ENCODE results near the gene MFAP4.

MFAP4 gene

DNA sequence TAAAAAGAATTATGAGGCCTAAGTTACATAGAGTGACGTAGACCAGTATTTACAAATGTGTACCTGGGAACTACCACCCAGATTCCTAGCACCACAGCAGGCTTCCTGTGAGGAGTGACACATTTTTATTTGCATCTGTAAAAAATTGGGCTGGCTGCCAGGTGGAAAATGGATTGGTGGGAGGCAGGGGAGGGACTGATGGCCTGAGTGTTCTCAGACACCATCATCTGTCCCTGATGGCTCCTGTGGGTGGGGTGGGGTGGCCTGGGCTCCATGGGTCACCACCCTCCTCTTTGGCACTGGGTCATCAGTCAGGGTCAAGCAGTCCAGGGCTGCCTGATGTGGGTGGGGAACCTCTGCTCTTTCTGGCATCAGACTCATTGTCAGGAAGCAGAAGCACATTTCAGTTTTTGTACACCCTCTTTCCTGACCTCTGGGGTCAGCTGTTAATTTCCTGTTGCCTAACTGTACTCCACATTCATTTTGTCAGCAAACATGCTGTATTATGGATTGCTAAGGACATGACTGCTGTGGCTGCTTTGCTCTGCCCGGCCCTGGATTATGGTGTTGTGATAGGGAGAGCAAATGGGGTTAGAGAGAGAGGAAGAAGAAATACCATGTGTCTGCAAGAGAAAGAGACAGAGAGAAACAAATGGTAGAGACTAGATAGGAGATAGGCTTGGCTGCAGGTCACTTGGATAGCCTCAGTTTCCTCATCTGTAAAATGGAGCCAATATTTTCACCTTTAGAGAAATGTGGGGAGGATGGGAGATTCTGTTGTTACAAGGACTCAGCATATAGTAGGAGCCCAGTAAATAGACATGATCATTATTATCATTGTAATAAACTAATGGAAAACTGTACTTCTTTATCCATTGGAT lies 11.6 kb upstream of the MFAP4 start:
- Histone ChIP-seq H3K9me3 (ENCODE audit: low read depth, low read length) (no peaks in the 10 kb centered on the region), H3K4me3 (0 out of 2 replicates have a peak overlapping the region, but pooled peaks have one; percentile 15), H3K36me3 (ENCODE audit: insufficient read depth, low read length) (no peaks in the 10 kb centered on the region), H3K27ac (peak overlapping the region; percentile 80), H3K9ac (ENCODE audit: insufficient read length) (no peak overlapping the region)
- TF ChIP-seq FOXP2 (optimal IDR thresholded peaks at IDR 0.05; ENCODE audit: control extremely low read depth, extremely low read length, insufficient read depth) (no peak), EZH2 (IDR thresholded peaks at IDR 0.05) (no peak), POLR2AphosphoS5 (IDR thresholded peaks at IDR 0.05; ENCODE audit: borderline replicate concordance, low read depth, low read length) (no peak)
- DNase-seq (ENCODE audit: low read depth, low spot score) = no peak

DNA sequence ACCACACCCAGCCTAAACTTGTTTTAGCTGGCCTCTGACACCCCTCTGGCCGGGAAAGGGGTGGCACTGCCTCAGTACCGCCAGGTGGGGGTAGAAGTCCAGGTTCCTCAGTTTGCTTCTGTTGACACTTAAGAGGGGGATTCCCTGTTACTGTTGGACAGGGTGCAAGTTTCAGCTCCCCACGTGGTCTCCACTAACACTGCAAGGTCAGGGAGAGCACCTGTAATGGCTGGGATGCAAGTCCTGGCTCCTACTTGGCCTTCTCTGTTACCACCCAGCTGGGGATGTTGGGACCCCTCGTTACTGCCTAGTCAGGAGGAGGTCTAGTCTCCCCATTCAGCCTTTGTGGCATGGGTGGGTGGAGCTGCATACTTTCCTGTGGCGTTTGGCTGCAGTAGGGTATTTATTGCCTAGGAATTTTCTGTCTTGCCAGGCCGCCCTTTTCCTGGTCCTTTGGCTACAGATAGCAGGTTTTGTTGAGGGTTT lies 10.6 kb upstream of the MFAP4 start:
- no peaks in the 10 kb centered on the region for H3K36me3 ChIP-seq (ENCODE audit: insufficient read depth, low read length)
- DNase-seq (ENCODE audit: low read depth, low spot score) = no peak
- H3K4me3 ChIP-seq = no peak overlapping the region
- H3K9ac ChIP-seq (ENCODE audit: insufficient read length) = no peak overlapping the region
- TF ChIP-seq EZH2 (IDR thresholded peaks at IDR 0.05) (no peak), POLR2AphosphoS5 (IDR thresholded peaks at IDR 0.05; ENCODE audit: borderline replicate concordance, low read depth, low read length) (no peak), FOXP2 (optimal IDR thresholded peaks at IDR 0.05; ENCODE audit: control extremely low read depth, extremely low read length, insufficient read depth) (no peak)
- H3K27ac ChIP-seq = peak overlapping the region; percentile 80
- no peaks in the 10 kb centered on the region for H3K9me3 ChIP-seq (ENCODE audit: low read depth, low read length)

DNA sequence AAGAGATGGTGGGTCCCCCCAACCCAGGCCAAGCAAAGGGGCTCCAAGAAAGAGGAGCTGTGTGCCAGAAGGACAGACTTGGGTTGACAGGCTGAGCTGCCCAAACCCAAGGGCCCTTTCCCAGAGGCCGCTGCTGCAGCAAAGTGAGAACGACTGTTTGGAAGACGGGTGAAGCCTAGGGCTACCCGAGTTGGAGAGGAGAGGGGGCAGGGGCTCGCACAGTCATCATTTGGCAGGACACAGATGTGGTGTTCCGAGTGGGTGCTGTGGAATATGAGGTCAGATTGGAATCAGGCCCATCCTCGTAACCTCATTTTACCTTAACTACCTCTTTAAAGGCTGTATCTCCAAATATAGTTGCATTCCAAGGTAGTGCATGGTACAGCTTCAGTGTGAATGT lies 5.3 kb upstream of the MFAP4 start:
- no peak for DNase-seq (ENCODE audit: low read depth, low spot score)
- Histone ChIP-seq H3K4me3 (no peak overlapping the region), H3K9ac (ENCODE audit: insufficient read length) (no peak overlapping the region), H3K27ac (no peak overlapping the region), H3K36me3 (ENCODE audit: insufficient read depth, low read length) (no peaks in the 10 kb centered on the region), H3K9me3 (ENCODE audit: low read depth, low read length) (no peaks in the 10 kb centered on the region)
- TF ChIP-seq POLR2AphosphoS5 (IDR thresholded peaks at IDR 0.05; ENCODE audit: borderline replicate concordance, low read depth, low read length) (no peak), EZH2 (IDR thresholded peaks at IDR 0.05) (no peak), FOXP2 (optimal IDR thresholded peaks at IDR 0.05; ENCODE audit: control extremely low read depth, extremely low read length, insufficient read depth) (no peak)

DNA sequence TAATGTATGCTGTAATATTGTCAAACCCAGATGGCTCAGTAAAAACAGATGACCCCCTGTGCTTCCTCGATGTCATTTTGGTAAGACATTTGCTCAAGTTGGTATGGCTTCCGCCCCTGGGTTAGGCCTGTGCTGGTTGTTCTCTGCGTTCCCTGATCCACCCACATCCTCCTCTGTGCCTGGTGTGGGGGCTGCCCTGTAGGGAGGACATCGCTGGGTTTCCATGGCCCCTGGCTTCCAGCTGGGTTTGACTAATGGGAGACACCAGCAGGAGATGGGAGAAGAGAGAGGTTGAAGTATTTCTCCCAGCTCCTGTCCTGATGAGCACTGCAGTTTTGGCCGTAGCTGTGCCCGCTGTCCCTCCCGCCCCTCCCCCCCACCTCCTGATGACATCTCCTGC lies 4.4 kb upstream of the MFAP4 start:
- no peak for DNase-seq (ENCODE audit: low read depth, low spot score)

DNA sequence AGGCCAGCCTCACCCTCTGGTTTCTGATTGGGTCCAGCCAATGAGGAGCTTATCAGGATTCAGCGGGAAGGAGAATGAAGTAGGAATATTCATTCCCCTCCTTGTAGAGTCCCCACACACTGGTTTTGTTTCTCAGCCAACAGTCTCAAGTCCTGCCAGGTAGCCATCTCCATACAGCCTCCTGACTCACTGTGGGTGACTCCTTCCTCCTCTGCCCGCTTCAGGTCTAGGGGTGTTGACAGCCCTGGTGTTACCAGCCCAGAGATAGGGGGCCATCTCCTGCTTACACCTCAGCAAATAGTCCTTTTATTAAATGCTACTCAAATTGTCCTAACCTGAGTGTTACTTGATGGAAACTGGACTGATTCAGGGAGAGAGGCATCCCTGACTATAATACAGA lies 4.0 kb upstream of the MFAP4 start:
- no peak for DNase-seq (ENCODE audit: low read depth, low spot score)
- no peak for TF ChIP-seq EZH2 (IDR thresholded peaks at IDR 0.05)
- TF ChIP-seq POLR2AphosphoS5 (IDR thresholded peaks at IDR 0.05; ENCODE audit: borderline replicate concordance, low read depth, low read length) = no peak
- no peak for TF ChIP-seq FOXP2 (optimal IDR thresholded peaks at IDR 0.05; ENCODE audit: control extremely low read depth, extremely low read length, insufficient read depth)
- no peak overlapping the region for H3K27ac ChIP-seq
- peaks cover 6% of the 10 kb centered on the region; the same call in 1 of the 2 replicates for H3K36me3 ChIP-seq (ENCODE audit: insufficient read depth, low read length)
- H3K9me3 ChIP-seq (ENCODE audit: low read depth, low read length) = no peaks in the 10 kb centered on the region
- H3K9ac ChIP-seq (ENCODE audit: insufficient read length) = no peak overlapping the region
- no peak overlapping the region for H3K4me3 ChIP-seq

More for the DNA sequence above, 4.4 kb upstream of the MFAP4 start:
- peaks cover 1% of the 10 kb centered on the region; the same call in 1 of the 2 replicates for H3K36me3 ChIP-seq (ENCODE audit: insufficient read depth, low read length)
- no peak overlapping the region for H3K27ac ChIP-seq
- H3K9ac ChIP-seq (ENCODE audit: insufficient read length) = no peak overlapping the region
- no peaks in the 10 kb centered on the region for H3K9me3 ChIP-seq (ENCODE audit: low read depth, low read length)
- no peak overlapping the region for H3K4me3 ChIP-seq
- TF ChIP-seq FOXP2 (optimal IDR thresholded peaks at IDR 0.05; ENCODE audit: control extremely low read depth, extremely low read length, insufficient read depth) (no peak), EZH2 (IDR thresholded peaks at IDR 0.05) (no peak), POLR2AphosphoS5 (IDR thresholded peaks at IDR 0.05; ENCODE audit: borderline replicate concordance, low read depth, low read length) (no peak)

DNA sequence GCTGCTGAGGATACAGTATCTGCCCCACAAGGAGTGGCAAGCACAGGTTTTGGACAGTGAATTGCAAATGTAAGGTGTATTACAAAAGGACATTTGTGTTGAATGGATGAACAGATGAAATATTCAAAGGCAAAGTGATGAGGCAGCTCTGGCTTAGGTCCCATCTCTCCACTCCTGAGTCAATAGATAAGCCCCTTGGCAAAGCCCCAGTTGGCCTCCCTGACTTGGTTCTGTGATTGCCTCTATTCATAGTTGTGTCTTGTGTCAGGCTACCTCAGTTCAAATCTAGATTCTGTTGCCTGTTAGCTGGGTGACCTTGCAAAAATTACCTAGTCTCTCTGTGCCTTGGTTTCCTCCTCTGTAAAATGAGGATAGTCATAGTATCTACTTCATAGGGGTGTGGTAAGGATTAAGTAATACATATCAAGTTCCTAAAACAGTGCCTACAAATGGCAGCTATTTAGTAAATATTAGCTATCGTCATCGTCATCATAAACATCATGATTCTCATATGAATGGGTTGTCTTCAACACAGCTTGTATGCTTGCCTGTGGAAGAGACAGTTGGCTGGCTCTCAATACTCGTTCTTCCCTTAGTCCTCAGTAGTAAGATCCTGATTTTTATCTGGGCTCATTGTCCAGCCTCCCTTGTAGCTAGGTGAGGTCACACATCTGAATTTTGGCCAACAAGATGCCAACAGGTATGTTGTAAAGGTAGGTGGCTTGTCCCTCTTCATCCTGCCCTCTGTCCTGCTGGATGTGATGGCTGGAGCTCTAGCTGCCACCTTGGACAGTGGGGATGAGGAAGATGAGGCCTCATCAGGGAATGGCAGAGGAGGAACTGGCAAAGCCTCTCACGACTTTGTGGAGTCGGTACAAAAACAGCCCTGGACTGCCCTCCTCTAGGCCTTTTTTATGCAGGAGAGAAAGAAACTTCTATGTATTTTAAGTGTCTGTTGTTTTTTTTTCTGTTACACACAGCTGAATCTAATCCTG lies 2.1 kb upstream of the MFAP4 start:
- no peak overlapping the region for H3K9ac ChIP-seq (ENCODE audit: insufficient read length)
- H3K4me3 ChIP-seq = no peak overlapping the region
- no peaks in the 10 kb centered on the region for H3K9me3 ChIP-seq (ENCODE audit: low read depth, low read length)
- DNase-seq (ENCODE audit: low read depth, low spot score) = no peak
- H3K27ac ChIP-seq = peak overlapping the region; percentile 98
- H3K36me3 ChIP-seq (ENCODE audit: insufficient read depth, low read length) = peaks cover 22% of the 10 kb centered on the region
- TF ChIP-seq FOXP2 (optimal IDR thresholded peaks at IDR 0.05; ENCODE audit: control extremely low read depth, extremely low read length, insufficient read depth) = no peak
- TF ChIP-seq POLR2AphosphoS5 (IDR thresholded peaks at IDR 0.05; ENCODE audit: borderline replicate concordance, low read depth, low read length) = no peak
- no peak for TF ChIP-seq EZH2 (IDR thresholded peaks at IDR 0.05)

DNA sequence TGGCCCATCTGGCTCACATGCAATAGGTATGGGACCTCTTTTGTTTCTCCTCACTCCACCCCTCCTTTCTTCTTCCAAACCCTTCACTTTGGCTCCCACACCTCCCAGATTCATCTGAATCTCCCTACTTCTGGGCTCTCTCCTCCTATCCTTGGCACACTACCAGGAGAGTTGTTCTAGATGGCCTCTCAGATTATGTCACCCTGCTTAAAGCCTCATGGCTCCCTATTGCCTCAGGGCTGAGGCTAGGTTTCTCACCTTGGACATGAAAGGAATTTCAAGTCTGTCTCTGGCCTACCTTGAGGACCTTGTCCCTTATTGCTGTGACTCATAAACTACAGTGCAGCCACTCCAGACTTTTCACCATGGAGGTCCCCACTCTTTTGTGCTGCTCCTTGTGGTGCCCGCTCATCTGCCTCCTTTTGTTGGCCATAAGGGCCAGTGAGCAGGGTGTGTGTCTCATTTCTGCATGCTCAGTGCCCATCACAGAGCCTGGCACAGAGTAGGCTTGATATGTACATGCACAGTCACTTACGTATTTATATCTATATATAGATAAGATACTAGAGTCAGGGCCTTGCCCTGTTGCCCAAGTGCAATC lies 1.0 kb upstream of the MFAP4 start:
- H3K27ac ChIP-seq = peak overlapping the region; percentile 98
- no peaks in the 10 kb centered on the region for H3K9me3 ChIP-seq (ENCODE audit: low read depth, low read length)
- no peak for DNase-seq (ENCODE audit: low read depth, low spot score)
- TF ChIP-seq EZH2 (IDR thresholded peaks at IDR 0.05) (no peak), FOXP2 (optimal IDR thresholded peaks at IDR 0.05; ENCODE audit: control extremely low read depth, extremely low read length, insufficient read depth) (no peak), POLR2AphosphoS5 (IDR thresholded peaks at IDR 0.05; ENCODE audit: borderline replicate concordance, low read depth, low read length) (no peak)
- peak overlapping the region; percentile 81 for H3K9ac ChIP-seq (ENCODE audit: insufficient read length)
- H3K36me3 ChIP-seq (ENCODE audit: insufficient read depth, low read length) = peaks cover 31% of the 10 kb centered on the region
- H3K4me3 ChIP-seq = peak overlapping the region; percentile 84
